NCI-H2107 treated with DMSO at 0.1 percent for 48 hours (cell line): Measurements from ENCODE around the gene VSIG10L2.

Experiments
- DNase-seq: peaks from one replicate; lab custom pipeline; 2025; ENCODE audit not compliant: unreplicated experiment; lab: John Stamatoyannopoulos, UW

VSIG10L2 gene

GRCh38 chr11:125999234-125999880, 53.5 kb downstream of the VSIG10L2 start:
- no peak for DNase-seq

- no peak for DNase-seq
Measured at GRCh38 chr11:126002181-126002580, 56.3 kb downstream of the VSIG10L2 start.
